Stimulated activated CD4-positive, alpha-beta T cell treated with anti-CD3 and anti-CD28 coated beads, Interleukin-15, amount 100 ng/mL, for 24 hours (primary cell): ENCODE data around the gene HS3ST1.

Source experiments
- DNase-seq: peaks from one replicate; pipeline ENCODE4 v3.0.0-alpha.2; 2020

Gene HS3ST1

DNA sequence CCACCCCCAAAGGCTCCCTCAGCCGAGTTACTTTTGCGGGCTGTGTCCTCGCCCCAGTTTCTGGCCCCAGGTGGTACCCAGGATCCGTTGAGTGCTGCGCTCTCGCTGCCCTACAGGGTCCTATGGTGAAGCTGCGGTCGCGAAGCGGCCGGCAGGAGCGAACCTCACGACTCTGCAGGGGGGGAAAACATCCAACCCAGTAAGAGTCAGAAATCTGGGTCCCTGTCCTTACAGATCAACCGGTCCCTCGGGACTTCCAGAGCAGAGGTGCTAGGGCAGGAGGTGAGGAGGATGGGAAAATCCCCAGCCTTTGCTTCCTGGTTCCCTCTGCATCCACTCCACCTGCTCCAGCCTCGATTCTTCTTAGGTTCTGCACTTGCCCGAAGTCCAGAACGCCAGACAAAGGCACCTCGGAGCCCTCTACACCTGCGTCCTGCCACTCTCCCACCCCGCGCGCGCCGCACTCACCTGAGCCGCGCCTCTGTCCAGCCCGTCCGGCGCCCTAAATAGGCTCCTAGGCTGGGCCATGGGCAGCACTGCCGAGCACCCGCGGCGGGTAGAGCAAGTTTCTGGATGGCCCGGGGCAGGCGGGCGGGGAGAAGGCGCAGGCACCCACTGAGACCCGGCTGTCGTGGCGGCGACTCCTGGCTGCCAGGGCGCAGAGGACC is at the start of gene HS3ST1:
Gene HS3ST1 (minus strand): TSS at position 664 of the 668 bp plus-strand sequence. CDS start 28,889 bp downstream, outside the sequence.
- no peak for DNase-seq

GRCh38 chr4:11475871-11476270 is 47.2 kb upstream of the HS3ST1 start:
- DNase-seq: no peak

- no peak for DNase-seq
Observed at GRCh38 chr4:11474146-11474545, 45.5 kb upstream of the HS3ST1 start.

- no peak for DNase-seq
Observed at GRCh38 chr4:11472535-11472934, 43.8 kb upstream of the HS3ST1 start.

GRCh38 chr4:11471618-11472017 is 42.9 kb upstream of the HS3ST1 start:
- peak; percentile 54 for DNase-seq

DNA sequence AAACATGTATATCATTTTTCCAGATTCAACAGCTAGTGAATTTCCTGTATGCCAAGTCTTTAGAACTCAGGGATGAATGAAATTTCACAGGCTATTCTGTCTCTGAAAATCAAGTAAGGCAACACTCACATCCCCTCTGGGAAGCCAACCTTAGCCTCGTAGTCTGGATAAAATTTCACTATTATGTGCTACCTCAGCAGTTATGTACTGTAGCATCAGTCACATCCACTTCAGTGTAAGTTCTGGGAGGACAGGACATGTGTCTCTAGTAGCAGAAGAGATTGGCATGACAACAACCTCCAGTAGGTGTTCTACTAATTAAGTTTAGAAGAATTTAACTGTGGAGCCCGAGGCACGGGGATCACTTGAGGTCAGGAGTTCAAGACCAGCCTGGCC is 42.4 kb upstream of the HS3ST1 start:
- DNase-seq: no peak

DNA sequence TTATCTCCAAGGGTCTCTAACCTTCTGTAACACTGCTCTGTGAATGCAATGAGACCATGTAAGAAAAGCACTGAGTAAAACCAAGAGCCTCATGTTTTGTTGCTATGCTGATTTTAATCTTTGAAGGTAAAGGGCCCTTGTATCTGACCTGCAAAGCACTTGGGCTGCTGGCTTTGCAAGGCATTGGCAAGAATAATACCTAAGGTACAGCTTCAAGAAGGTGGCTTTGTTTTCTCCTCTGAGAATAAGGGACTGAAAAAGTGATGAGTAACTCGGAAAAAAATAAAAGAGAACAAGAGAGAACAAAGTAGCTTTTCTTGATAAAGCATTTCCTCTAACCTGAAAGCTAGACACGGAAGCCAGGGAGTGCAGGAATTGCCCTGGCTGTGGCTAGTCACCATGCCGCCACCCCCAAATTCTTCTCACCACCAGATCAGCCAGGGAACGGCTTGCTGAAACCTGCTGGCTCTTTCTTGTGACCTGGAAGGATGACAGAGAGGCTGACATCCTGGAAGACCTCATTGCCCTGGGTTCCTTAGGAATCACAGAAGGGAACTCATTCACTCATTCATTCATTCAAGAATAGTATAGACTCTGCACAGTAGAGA is 41.8 kb upstream of the HS3ST1 start:
- DNase-seq: peak; percentile 34

- DNase-seq: no peak
Observed at GRCh38 chr4:11469650-11470437, 41.1 kb upstream of the HS3ST1 start.

DNA sequence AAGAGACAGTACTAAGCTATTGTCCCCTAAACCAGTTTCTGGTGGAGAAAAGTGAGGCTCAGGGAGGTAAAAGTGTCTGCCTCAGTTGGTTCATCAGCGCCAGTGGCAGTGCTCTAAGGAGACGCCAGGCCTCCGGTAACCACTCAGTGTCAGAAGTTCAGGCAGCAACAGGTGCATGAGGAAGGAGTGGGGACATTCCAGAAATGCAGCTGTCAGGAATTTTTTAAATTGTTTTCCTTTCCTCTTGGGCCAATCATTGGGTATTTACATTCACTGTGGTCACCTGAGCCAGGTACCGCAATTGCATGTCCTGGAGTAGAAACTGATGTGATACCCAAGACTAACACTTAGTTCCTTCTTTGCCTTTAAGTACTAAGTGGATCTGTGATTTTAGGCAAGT is 40.2 kb upstream of the HS3ST1 start:
- no peak for DNase-seq

DNA sequence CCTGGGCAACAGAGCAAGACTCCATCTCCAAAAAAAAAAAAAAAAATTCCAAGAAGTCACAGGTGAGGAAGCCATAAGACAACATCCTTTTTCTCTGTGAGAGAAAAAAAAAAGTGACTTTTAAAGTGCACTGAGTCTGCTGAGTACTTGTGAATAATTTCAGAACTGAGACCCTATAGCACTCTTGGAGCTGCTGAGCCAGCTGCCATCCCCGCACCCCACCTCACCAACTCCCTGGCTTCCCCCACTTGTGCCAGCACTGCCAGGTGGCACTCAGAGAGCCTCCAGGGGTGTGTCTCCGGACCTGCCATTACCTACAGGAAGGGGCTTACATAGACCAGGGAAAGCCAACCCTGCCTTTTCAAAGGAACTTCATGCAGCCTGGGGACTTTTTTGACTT is 39.2 kb upstream of the HS3ST1 start:
- DNase-seq: peak; percentile 11

- DNase-seq: no peak
Observed at GRCh38 chr4:11463707-11464106, 35.0 kb upstream of the HS3ST1 start.

GRCh38 chr4:11456401-11456800 is 27.7 kb upstream of the HS3ST1 start:
- no peak for DNase-seq

GRCh38 chr4:11455201-11455835 is 26.6 kb upstream of the HS3ST1 start:
- no peak for DNase-seq

DNA sequence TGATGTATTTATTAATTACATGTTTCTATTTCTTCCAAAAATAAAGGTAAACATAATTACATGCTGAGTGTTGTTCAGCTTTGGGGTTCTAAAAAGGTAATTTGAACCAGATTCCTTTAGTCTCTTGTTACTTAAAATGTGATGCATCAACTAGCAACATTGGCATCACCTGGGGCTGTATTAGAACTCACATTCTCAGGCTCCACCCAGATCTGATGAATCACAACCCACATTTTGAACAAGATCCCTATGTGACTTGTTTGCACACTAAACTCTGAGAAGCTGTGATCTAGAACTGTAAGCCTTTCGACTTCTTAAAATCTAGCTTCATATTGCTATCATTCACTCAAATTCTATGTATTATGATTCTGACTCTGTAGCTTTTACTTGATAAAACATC is 23.0 kb upstream of the HS3ST1 start:
- DNase-seq: no peak

GRCh38 chr4:11446155-11446811 is 17.6 kb upstream of the HS3ST1 start:
- DNase-seq: no peak

DNA sequence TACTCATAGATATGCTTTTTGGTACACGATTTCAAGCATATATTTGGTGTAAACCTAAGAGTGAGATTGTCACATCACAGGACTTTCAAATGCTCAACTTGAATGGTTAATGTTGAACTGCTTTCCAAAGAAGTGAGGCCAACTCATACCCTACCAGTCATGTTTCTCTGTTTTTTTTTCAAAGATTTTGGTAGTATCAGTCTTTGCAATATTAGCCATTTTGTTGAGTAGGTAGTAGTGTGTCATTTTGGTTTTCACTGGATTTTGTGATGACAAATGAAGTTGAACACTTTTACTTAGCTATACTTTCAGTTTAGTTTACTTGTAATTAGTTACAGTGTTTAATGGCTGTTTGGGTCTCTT is 12.5 kb upstream of the HS3ST1 start:
- DNase-seq: no peak

DNA sequence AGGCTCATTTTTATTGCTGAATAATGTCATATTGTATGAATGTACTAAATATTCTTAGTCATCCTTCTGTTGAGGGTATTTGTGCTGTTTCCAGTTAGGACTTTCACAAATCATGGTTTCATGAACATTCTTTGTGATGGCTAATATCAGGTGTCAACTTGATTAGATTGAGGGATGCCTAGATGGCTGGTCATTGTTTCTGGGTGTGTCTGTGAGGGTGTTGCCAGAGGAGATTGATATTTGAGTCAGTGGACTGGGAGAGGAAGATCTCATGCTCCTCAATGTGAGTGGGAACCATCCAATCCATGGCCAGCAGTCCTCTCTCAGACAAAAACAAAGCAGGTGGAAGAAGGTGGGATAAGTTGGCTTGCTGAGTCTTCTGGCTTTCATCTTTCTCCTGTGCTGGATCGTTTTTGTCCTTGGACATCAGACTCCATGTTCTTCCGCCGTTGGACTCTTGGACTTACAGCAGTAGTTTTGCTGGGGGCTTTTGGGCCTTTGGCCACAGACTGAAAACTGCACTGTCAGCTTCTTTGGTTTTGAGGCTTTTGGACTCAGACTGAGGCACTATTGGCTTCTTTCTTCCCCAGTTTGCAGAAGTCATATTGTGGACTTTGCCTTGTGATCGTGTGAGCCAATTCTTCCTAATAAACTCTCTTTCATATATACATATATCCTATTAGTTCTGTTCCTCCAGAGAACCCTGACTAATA is 11.9 kb upstream of the HS3ST1 start:
- DNase-seq: no peak

GRCh38 chr4:11439836-11440235 is 11.1 kb upstream of the HS3ST1 start:
- DNase-seq: no peak

DNA sequence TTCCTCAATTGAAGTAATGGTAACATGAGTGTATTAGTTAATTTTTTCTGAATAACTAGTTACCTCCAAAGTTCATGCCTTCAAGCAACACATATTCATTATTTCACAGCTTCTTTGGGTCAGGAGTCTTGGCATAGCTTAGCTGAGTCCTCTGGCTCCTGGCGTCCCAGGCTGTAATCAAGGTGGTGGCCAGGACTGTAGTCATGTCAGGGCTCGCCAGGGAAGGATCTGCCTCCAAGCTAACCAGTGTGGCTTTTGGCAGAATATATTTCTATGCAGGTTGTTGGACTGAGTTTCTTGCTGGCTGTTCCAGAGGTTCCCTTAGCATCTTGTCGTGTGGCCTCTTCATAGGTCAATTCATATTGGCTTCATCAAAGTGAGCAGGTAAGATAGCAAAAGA is 10.0 kb upstream of the HS3ST1 start:
- DNase-seq: no peak

GRCh38 chr4:11436673-11437072 is 8.0 kb upstream of the HS3ST1 start:
- no peak for DNase-seq

DNA sequence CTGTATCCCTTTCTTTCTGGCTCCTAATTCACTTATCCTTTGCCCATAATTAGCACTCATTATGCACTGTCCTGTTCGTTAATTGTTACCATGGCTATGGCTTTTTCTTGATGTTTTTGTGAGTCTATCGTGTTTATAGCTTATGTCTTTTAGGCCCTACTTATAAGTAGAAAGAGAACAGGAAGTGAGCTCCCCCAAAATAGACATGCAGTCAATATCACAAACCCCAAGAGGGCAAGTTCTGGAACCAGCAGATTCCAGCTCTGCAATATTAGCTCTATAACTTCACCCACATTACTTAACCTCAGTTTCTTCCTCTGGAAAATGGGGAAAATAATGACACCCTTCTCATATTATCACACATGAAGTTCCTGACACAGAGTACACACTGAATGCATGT is 7.4 kb upstream of the HS3ST1 start:
- DNase-seq: no peak

- DNase-seq: no peak
Observed at GRCh38 chr4:11435557-11435956, 6.9 kb upstream of the HS3ST1 start.

- no peak for DNase-seq
Observed at GRCh38 chr4:11431111-11431510, 2.4 kb upstream of the HS3ST1 start.
